Esophagus muscularis mucosa (tissue), 3 donors: Measurements from ENCODE around the gene WWOX.

Source experiments
- CTCF ChIP-seq, 3 experiments: fragments of 200-600 bp in 2 of 3; fragments of 450-650 bp in 1 of 3; sonication (generic) in 2 of 3; IDR thresholded peaks; one replicate each; pipeline ENCODE4 v1.5.1; 2017 to 2019; ENCODE audit warnings: antibody characterized with exemption in 3 of 3, mild to moderate bottlenecking in 2 of 3, moderate library complexity in 1 of 3
- EP300 ChIP-seq: sonication (generic); formaldehyde crosslinking; IDR thresholded peaks from one replicate; pipeline ENCODE4 v1.6.1; 2017; ENCODE audit warnings: antibody characterized with exemption

- TF ChIP-seq EP300 (no peak), CTCF (IDR thresholded peaks at IDR 0.05) (no peak)
Observed at GRCh38 chr16:78198288-78198687, 98.8 kb downstream of the WWOX start.
